DOHH2 (cell line): Measurements from ENCODE around the gene NXF1.

Experiments
- H3F3A ChIP-seq: fragments of 200-600 bp; sonication (generic), shearing (Covaris generic); 2 replicates; pipeline ENCODE4 v1.6.0; 2016; ENCODE audit warnings: antibody characterized with exemption, mild to moderate bottlenecking; ENCODE audit not compliant: control insufficient read depth, insufficient read depth
- H3K27ac ChIP-seq: fragments of 200-600 bp; sonication (generic); 2 replicates; pipeline ENCODE4 v1.5.1; 2014; ENCODE audit warnings: low read depth, mild to moderate bottlenecking, low read length, moderate library complexity
- H3K27me3 ChIP-seq: fragments of 200-600 bp; sonication (generic); 2 replicates; pipeline ENCODE4 v1.6.1; 2014; ENCODE audit warnings: mild to moderate bottlenecking, low read length, mixed read lengths; ENCODE audit not compliant: control insufficient read depth
- H3K36me3 ChIP-seq: fragments of 200-600 bp; sonication (generic); 2 replicates; pipeline ENCODE4 v1.6.1; 2014; ENCODE audit warnings: mild to moderate bottlenecking, low read length, moderate library complexity, mixed read lengths; ENCODE audit not compliant: control insufficient read depth
- H3K4me1 ChIP-seq: fragments of 200-600 bp; sonication (generic); 2 replicates; pipeline ENCODE4 v1.6.1; 2014; ENCODE audit warnings: mild to moderate bottlenecking, low read length, mixed read lengths; ENCODE audit not compliant: control insufficient read depth
- H3K4me2 ChIP-seq: fragments of 200-600 bp; sonication (generic); 2 replicates; pipeline ENCODE4 v1.6.0; 2014; ENCODE audit warnings: mild to moderate bottlenecking, low read length, moderate library complexity
- H3K4me3 ChIP-seq: fragments of 200-600 bp; sonication (generic); 2 replicates; pipeline ENCODE4 v1.5.1; 2014; ENCODE audit warnings: mild to moderate bottlenecking, low read length, mixed read lengths
- H3K79me2 ChIP-seq: fragments of 200-600 bp; sonication (generic); 2 replicates; pipeline ENCODE4 v1.6.1; 2014; ENCODE audit warnings: mild to moderate bottlenecking, low read length, mixed read lengths; ENCODE audit not compliant: control insufficient read depth
- H3K9me2 ChIP-seq: fragments of 200-600 bp; sonication (generic); replicated peaks from 2 replicates; pipeline ENCODE4 v1.6.1; 2014; ENCODE audit warnings: mild to moderate bottlenecking, low read length, mixed read lengths; ENCODE audit not compliant: control insufficient read depth
- H3K9me3 ChIP-seq: fragments of 200-600 bp; sonication (generic); 2 replicates; pipeline ENCODE4 v1.6.1; 2014; ENCODE audit warnings: antibody characterized with exemption, low read length, mixed read lengths; ENCODE audit not compliant: control insufficient read depth, insufficient read depth
- H4K20me1 ChIP-seq: fragments of 200-600 bp; sonication (generic); 2 replicates; pipeline ENCODE4 v1.6.0; 2014; ENCODE audit warnings: low read depth, mild to moderate bottlenecking, antibody characterized with exemption, low read length, moderate library complexity; ENCODE audit not compliant: control insufficient read depth, insufficient read depth
- CTCF ChIP-seq: fragments of 200-600 bp; sonication (generic); IDR thresholded peaks from one replicate; pipeline ENCODE4 v1.5.1; 2014; ENCODE audit warnings: antibody characterized with exemption, mild to moderate bottlenecking, low read depth, low read length; ENCODE audit not compliant: poor library complexity, severe bottlenecking
- EZH2phosphoT487 ChIP-seq: fragments of 200-600 bp; sonication (generic); IDR thresholded peaks from 2 replicates; pipeline ENCODE4 v1.6.1; 2017; ENCODE audit warnings: borderline replicate concordance, mild to moderate bottlenecking, antibody characterized with exemption, low read length, moderate library complexity, mixed read lengths

NXF1 gene

GRCh38 chr11:62786318-62787004, 18.8 kb downstream of the NXF1 start:
- Histone ChIP-seq H3K4me1 (peaks cover 36% of the 10 kb centered on the region), H4K20me1 (no peaks in the 10 kb centered on the region; the same call in 1 of the 2 replicates), H3K9me2 (no peaks in the 10 kb centered on the region), H3F3A (peaks cover 17% of the 10 kb centered on the region; the same call in 1 of the 2 replicates), H3K27me3 (no peaks in the 10 kb centered on the region), H3K27ac (peak overlapping the region; percentile 60), H3K79me2 (peaks cover 51% of the 10 kb centered on the region), H3K4me2 (peak overlapping the region; percentile 59), H3K36me3 (peaks cover 62% of the 10 kb centered on the region), H3K4me3 (peak overlapping the region; percentile 83), H3K9me3 (no peaks in the 10 kb centered on the region)
- peak; percentile 94 for TF ChIP-seq CTCF
- TF ChIP-seq EZH2phosphoT487: no peak

- Histone ChIP-seq H3K4me2 (no peak overlapping the region), H3K27ac (no peak overlapping the region), H3F3A (peaks cover 11% of the 10 kb centered on the region; the same call in 1 of the 2 replicates), H3K4me3 (no peak overlapping the region), H3K36me3 (peaks cover 43% of the 10 kb centered on the region), H3K4me1 (peaks cover 8% of the 10 kb centered on the region), H3K9me2 (no peaks in the 10 kb centered on the region), H4K20me1 (no peaks in the 10 kb centered on the region), H3K79me2 (peaks cover 14% of the 10 kb centered on the region), H3K27me3 (no peaks in the 10 kb centered on the region), H3K9me3 (no peaks in the 10 kb centered on the region)
- no peak for TF ChIP-seq CTCF
- TF ChIP-seq EZH2phosphoT487: no peak
Measured at GRCh38 chr11:62782753-62783152, 22.5 kb downstream of the NXF1 start.

DNA sequence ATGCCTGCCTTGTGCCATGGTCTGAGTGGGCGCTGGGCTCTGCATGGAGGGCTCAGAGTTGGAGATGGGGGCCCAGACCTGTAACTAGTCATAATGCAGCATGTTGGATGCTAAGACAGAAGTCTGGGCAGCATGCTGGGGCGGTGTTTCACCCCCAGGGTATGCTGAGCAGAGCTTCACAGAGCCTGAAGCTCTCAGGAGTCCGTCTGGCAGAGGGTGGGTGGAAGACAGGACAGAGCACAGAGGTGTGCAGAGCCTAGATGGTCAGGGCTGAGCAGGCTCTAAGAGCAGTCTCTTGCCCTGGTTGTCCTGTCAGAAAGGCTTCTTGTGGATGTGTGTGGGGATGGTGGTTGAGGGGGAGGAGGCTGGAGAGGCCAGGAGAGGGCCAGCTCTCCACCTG, 26.8 kb downstream of the NXF1 start:
- Histone ChIP-seq H3K9me3 (no peaks in the 10 kb centered on the region), H3K9me2 (no peaks in the 10 kb centered on the region), H3F3A (no peaks in the 10 kb centered on the region), H3K36me3 (peaks cover 47% of the 10 kb centered on the region), H3K27me3 (no peaks in the 10 kb centered on the region), H3K79me2 (peaks cover 12% of the 10 kb centered on the region), H3K4me1 (peaks cover 5% of the 10 kb centered on the region), H3K4me2 (no peak overlapping the region), H3K27ac (no peak overlapping the region), H4K20me1 (no peaks in the 10 kb centered on the region), H3K4me3 (no peak overlapping the region)
- TF ChIP-seq EZH2phosphoT487 (no peak), CTCF (no peak)
